ENCODE measurements around the gene TMEM91. TPM values are rescaled to one million over a fixed set of nuclear protein-coding genes. Genes with fewer than 3 reads are reported as not detected.
A peak's percentile ranks its signal among the peaks of the same experiment; 100 is the strongest.
"Not testable (repeated sequence)": the region's sequence is repeated elsewhere in the genome, so short reads cannot be mapped to it uniquely, and the experiment has no call there.

TMEM91 gene
- total RNA-seq, 1 donor from 2014 or later = 8.1 TPM

GRCh38 chr19:41373993-41374392, 2.3 kb upstream of the TMEM91 start:
- no peak for DNase-seq (ENCODE audit: extremely low spot score, unreplicated experiment)
- TF ChIP-seq CTCF (conservative IDR thresholded peaks at IDR 0.05) = no peak
- Mint-ChIP-seq H3K27me3 (no peaks in the 10 kb centered on the region), H3K27ac (no peak overlapping the region), H3K4me3 (no peak overlapping the region), H3K36me3 (no peaks in the 10 kb centered on the region), H3K4me1 (ENCODE audit: unreplicated experiment) (peaks cover 12% of the 10 kb centered on the region), H3K9me3 (no peaks in the 10 kb centered on the region)

GRCh38 chr19:41376998-41377365, 649 bp downstream of the TMEM91 start:
- peak overlapping the region; percentile 42 for H3K27ac Mint-ChIP-seq
- H3K27me3 Mint-ChIP-seq = no peaks in the 10 kb centered on the region
- no peaks in the 10 kb centered on the region for H3K9me3 Mint-ChIP-seq
- H3K36me3 Mint-ChIP-seq = no peaks in the 10 kb centered on the region
- no peak for TF ChIP-seq CTCF (conservative IDR thresholded peaks at IDR 0.05)
- DNase-seq (ENCODE audit: extremely low spot score, unreplicated experiment) = no peak
- peak overlapping the region; percentile 86 for H3K4me3 Mint-ChIP-seq
- peaks cover 12% of the 10 kb centered on the region for H3K4me1 Mint-ChIP-seq (ENCODE audit: unreplicated experiment)

GRCh38 chr19:41377977-41378709, 1.8 kb downstream of the TMEM91 start:
- Mint-ChIP-seq H3K27ac (peak overlapping the region; percentile 64), H3K4me1 (ENCODE audit: unreplicated experiment) (peaks cover 12% of the 10 kb centered on the region), H3K4me3 (peak overlapping the region; percentile 8), H3K9me3 (no peaks in the 10 kb centered on the region), H3K36me3 (no peaks in the 10 kb centered on the region), H3K27me3 (no peaks in the 10 kb centered on the region)
- no peak for DNase-seq (ENCODE audit: extremely low spot score, unreplicated experiment)
- TF ChIP-seq CTCF (conservative IDR thresholded peaks at IDR 0.05) = peak; percentile 56

- H3K36me3 Mint-ChIP-seq; H3K4me3 Mint-ChIP-seq; DNase-seq (ENCODE audit: extremely low spot score, unreplicated experiment); H3K4me1 Mint-ChIP-seq (ENCODE audit: unreplicated experiment); H3K9me3 Mint-ChIP-seq; H3K27ac Mint-ChIP-seq; H3K27me3 Mint-ChIP-seq: not testable (repeated sequence)
Observed at GRCh38 chr19:41381536-41381935, 5.2 kb downstream of the TMEM91 start.

GRCh38 chr19:41384351-41384750, 8.0 kb downstream of the TMEM91 start:
- Mint-ChIP-seq H3K4me1 (ENCODE audit: unreplicated experiment) (no peaks in the 10 kb centered on the region), H3K4me3 (no peak overlapping the region), H3K9me3 (no peaks in the 10 kb centered on the region), H3K36me3 (no peaks in the 10 kb centered on the region), H3K27me3 (no peaks in the 10 kb centered on the region), H3K27ac (no peak overlapping the region)
- TF ChIP-seq CTCF (conservative IDR thresholded peaks at IDR 0.05) = no peak
- no peak for DNase-seq (ENCODE audit: extremely low spot score, unreplicated experiment)

GRCh38 chr19:41386442-41386841, 10.1 kb downstream of the TMEM91 start:
- Mint-ChIP-seq H3K4me1 (ENCODE audit: unreplicated experiment) (no peaks in the 10 kb centered on the region), H3K27ac (no peak overlapping the region), H3K9me3 (no peaks in the 10 kb centered on the region), H3K36me3 (no peaks in the 10 kb centered on the region), H3K4me3 (no peak overlapping the region), H3K27me3 (no peaks in the 10 kb centered on the region)
- no peak for TF ChIP-seq CTCF (conservative IDR thresholded peaks at IDR 0.05)
- no peak for DNase-seq (ENCODE audit: extremely low spot score, unreplicated experiment)
